Measurements from ENCODE around the gene NUP107. TPM values are rescaled to one million over a fixed set of nuclear protein-coding genes. Genes with fewer than 3 reads are reported as not detected.
A peak's percentile ranks its signal among the peaks of the same experiment; 100 is the strongest.

Gene NUP107
- total and polyA plus RNA-seq, 7 donors = 9.2 to 22.8 (median 19.8) TPM

- peaks cover 0 to 43% of the 10 kb centered on the region in 2 donors for H3K36me3 ChIP-seq (ENCODE audit: insufficient read depth in 1 of 2, low read depth in 1 of 2)
- WGBS, 3 donors = 55 to 75% (median 61%) methylated on average over 3 of the region's 3 CpGs
- peaks cover 4% of the 10 kb centered on the region for H3K4me1 ChIP-seq
- no peaks in the 10 kb centered on the region for H3K27me3 ChIP-seq (ENCODE audit: insufficient read depth in 3 of 3, low read length in 2 of 3)
- peak; percentile 10 for TF ChIP-seq CTCF (IDR thresholded peaks at IDR 0.05)
- DNase-seq (no peak), ATAC-seq (peak in 3 of 4 donors; percentile 60 to 76 (median 76))
- H3K4me3 ChIP-seq = no peak overlapping the region
- intact Hi-C loops (cut with DNase I) = loop anchor here in 1 of 2 donors (5.0 kb wide), 1 partner anchor 308 kb away; no protein-coding TSS in a partner anchor
- H3K9me3 ChIP-seq = no peaks in the 10 kb centered on the region
- H3K27ac ChIP-seq = no peak overlapping the region
Observed at GRCh38 chr12:68665016-68665569, 21.7 kb upstream of the NUP107 start.

DNA sequence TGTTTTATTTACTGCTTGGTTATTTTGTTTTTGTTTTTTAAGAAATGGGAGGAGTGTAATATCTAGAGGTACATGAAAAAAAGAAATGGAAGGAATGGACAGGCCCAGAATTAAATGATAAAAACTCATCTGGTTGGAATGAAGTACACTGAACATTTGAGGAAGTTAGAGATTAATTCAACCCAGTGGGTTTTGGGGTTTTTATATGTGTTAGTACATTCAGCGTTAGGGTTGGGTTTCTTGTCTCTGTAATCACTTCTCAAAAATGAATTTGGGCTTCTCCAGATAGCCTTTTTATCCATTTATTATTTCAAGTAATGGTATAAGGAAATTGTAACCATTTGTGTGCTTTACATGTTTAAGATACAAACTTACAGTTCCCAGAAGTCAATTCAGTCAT, 19.5 kb upstream of the NUP107 start:
- TF ChIP-seq CTCF (IDR thresholded peaks at IDR 0.05) = no peak
- no peak overlapping the region for H3K4me3 ChIP-seq
- H3K4me1 ChIP-seq = peaks cover 4% of the 10 kb centered on the region
- no peak for ATAC-seq
- DNase-seq = no peak
- intact Hi-C loops (cut with DNase I) = loop anchor here in 1 of 2 donors (5.0 kb wide), 1 partner anchor 310 kb away; no protein-coding TSS in a partner anchor
- H3K27ac ChIP-seq = no peak overlapping the region
- WGBS, 3 donors = 80 to 93% (median 93%) methylated on average over 1 of the region's 1 CpG
- peaks cover 0 to 23% of the 10 kb centered on the region in 2 donors for H3K36me3 ChIP-seq (ENCODE audit: insufficient read depth in 1 of 2, low read depth in 1 of 2)
- no peaks in the 10 kb centered on the region for H3K9me3 ChIP-seq
- no peaks in the 10 kb centered on the region for H3K27me3 ChIP-seq (ENCODE audit: insufficient read depth in 3 of 3, low read length in 2 of 3)

GRCh38 chr12:68667896-68668295, 18.9 kb upstream of the NUP107 start:
- Histone ChIP-seq H3K4me3 (no peak overlapping the region), H3K27me3 (ENCODE audit: insufficient read depth in 3 of 3, low read length in 2 of 3) (no peaks in the 10 kb centered on the region), H3K4me1 (peaks cover 4% of the 10 kb centered on the region), H3K9me3 (no peaks in the 10 kb centered on the region), H3K36me3 (ENCODE audit: insufficient read depth in 1 of 2, low read depth in 1 of 2) (peaks cover 0 to 17% of the 10 kb centered on the region in 2 donors), H3K27ac (no peak overlapping the region)
- ATAC-seq (no peak), DNase-seq (no peak)
- 43 to 57% (median 51%) methylated on average over 1 of the region's 1 CpG for WGBS, 3 donors
- intact Hi-C loops (cut with DNase I) = loop anchor here in 1 of 2 donors (5.0 kb wide), 1 partner anchor 311 kb away; no protein-coding TSS in a partner anchor
- TF ChIP-seq CTCF (IDR thresholded peaks at IDR 0.05) = no peak

DNA sequence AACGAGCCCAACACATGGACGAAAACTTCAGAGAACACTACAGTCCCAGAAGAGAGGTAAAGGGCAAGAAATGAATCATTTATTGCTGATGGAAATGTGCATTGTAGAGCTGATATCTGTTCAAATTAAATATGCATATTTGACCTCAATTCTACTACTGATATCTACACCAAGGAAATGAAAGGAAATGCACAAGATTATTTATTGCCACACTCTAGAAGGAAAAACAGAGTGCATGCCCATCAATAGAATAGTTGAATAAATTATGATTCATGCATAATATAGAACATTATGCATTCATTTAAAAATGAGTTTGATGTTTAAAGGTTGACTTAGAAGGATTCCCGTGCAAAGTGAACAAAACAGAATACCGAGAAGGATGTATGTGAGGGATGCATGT, 15.6 kb upstream of the NUP107 start:
- no peak for TF ChIP-seq CTCF (IDR thresholded peaks at IDR 0.05)
- H3K27me3 ChIP-seq (ENCODE audit: insufficient read depth in 3 of 3, low read length in 2 of 3) = no peaks in the 10 kb centered on the region
- H3K4me3 ChIP-seq = no peak overlapping the region
- no peaks in the 10 kb centered on the region for H3K36me3 ChIP-seq (ENCODE audit: insufficient read depth in 1 of 2, low read depth in 1 of 2)
- DNase-seq (no peak), ATAC-seq (no peak)
- H3K27ac ChIP-seq = no peak overlapping the region
- no peaks in the 10 kb centered on the region for H3K4me1 ChIP-seq
- WGBS, 3 donors = 76 to 90% (median 87%) methylated on average over 4 of the region's 4 CpGs
- intact Hi-C loops (cut with DNase I) = no loop called here
- H3K9me3 ChIP-seq = no peaks in the 10 kb centered on the region

GRCh38 chr12:68673788-68674187, 13.0 kb upstream of the NUP107 start:
- H3K9me3 ChIP-seq = no peaks in the 10 kb centered on the region
- intact Hi-C loops (cut with DNase I) = no loop called here
- WGBS, 3 donors = 80 to 85% (median 82%) methylated on average over 4 of the region's 4 CpGs
- no peak for TF ChIP-seq CTCF (IDR thresholded peaks at IDR 0.05)
- DNase-seq (no peak), ATAC-seq (no peak)
- no peaks in the 10 kb centered on the region for H3K4me1 ChIP-seq
- H3K27me3 ChIP-seq (ENCODE audit: insufficient read depth in 3 of 3, low read length in 2 of 3) = no peaks in the 10 kb centered on the region
- no peak overlapping the region for H3K27ac ChIP-seq
- H3K4me3 ChIP-seq = no peak overlapping the region
- no peaks in the 10 kb centered on the region for H3K36me3 ChIP-seq (ENCODE audit: insufficient read depth in 1 of 2, low read depth in 1 of 2)
